Left ventricle myocardium inferior (tissue), 1 donor: Measurements from ENCODE around the gene SPTBN4. TPM values are rescaled to one million over a fixed set of nuclear protein-coding genes. Genes with fewer than 3 reads are reported as not detected.
"Not testable (repeated sequence)": the region's sequence is repeated elsewhere in the genome, so short reads cannot be mapped to it uniquely, and the experiment has no call there.

ENCODE experiments used
- DNase-seq: peaks from one replicate; pipeline ENCODE4 v3.0.0-alpha.2; 2020
- H3K27ac ChIP-seq: fragments of 200-600 bp; replicated peaks from 2 replicates; pipeline ENCODE4 v1.8.0; 2021
- H3K27me3 ChIP-seq: fragments of 200-600 bp; 2 replicates; pipeline ENCODE4 v1.8.0; 2021; ENCODE audit warnings: low read depth
- H3K36me3 ChIP-seq: fragments of 200-600 bp; 2 replicates; pipeline ENCODE4 v1.8.0; 2021
- H3K4me1 ChIP-seq: fragments of 200-600 bp; 2 replicates; pipeline ENCODE4 v1.8.0; 2021
- H3K4me3 ChIP-seq: fragments of 200-600 bp; 2 replicates; pipeline ENCODE4 v1.8.0; 2021; ENCODE audit warnings: mild to moderate bottlenecking, moderate library complexity
- H3K9me3 ChIP-seq: fragments of 200-600 bp; replicated peaks from 2 replicates; pipeline ENCODE4 v1.8.0; 2021
- intact Hi-C: fragments of 100-400 bp; cut with micrococcal nuclease; formaldehyde crosslinking; loops from one replicate; pipeline ENCODE4 v1.11.0; 2022
- total RNA-seq: library from RNA; stranded (reverse); fragmentation: NEBNext Ultra II Directional; extraction: Animal tissue kit (Norgen Biotek cat#: 25700); gene quantifications from one replicate; pipeline ENCODE4 v1.2.1, GENCODE V29; 2021
- TF ChIP-seq, protein P1 (sequence below): fragments of 200-600 bp; IDR thresholded peaks from 2 replicates; pipeline ENCODE4 v1.8.0; 2021; ENCODE audit warnings: antibody characterized with exemption, mild to moderate bottlenecking, borderline replicate concordance
- donor health status: DM: no; HTN: yes; CAD: no; lungs with severe emphysema.

SPTBN4 gene
- total RNA-seq, 1 donor from 2014 or later = 6.1 TPM

GRCh38 chr19:40588926-40589569 is 122.2 kb downstream of the SPTBN4 start:
- TF ChIP-seq, protein P1, sequence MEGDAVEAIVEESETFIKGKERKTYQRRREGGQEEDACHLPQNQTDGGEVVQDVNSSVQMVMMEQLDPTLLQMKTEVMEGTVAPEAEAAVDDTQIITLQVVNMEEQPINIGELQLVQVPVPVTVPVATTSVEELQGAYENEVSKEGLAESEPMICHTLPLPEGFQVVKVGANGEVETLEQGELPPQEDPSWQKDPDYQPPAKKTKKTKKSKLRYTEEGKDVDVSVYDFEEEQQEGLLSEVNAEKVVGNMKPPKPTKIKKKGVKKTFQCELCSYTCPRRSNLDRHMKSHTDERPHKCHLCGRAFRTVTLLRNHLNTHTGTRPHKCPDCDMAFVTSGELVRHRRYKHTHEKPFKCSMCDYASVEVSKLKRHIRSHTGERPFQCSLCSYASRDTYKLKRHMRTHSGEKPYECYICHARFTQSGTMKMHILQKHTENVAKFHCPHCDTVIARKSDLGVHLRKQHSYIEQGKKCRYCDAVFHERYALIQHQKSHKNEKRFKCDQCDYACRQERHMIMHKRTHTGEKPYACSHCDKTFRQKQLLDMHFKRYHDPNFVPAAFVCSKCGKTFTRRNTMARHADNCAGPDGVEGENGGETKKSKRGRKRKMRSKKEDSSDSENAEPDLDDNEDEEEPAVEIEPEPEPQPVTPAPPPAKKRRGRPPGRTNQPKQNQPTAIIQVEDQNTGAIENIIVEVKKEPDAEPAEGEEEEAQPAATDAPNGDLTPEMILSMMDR = no peak
- Histone ChIP-seq H3K9me3 (no peaks in the 10 kb centered on the region), H3K4me3 (no peak overlapping the region), H3K27me3 (no peaks in the 10 kb centered on the region), H3K36me3 (peaks cover 31% of the 10 kb centered on the region), H3K4me1 (no peaks in the 10 kb centered on the region), H3K27ac (no peak overlapping the region)
- DNase-seq = no peak
- intact Hi-C loops = no loop called here

GRCh38 chr19:40589591-40590429 is 123.0 kb downstream of the SPTBN4 start:
- H3K9me3 ChIP-seq = no peaks in the 10 kb centered on the region
- DNase-seq = no peak
- no peaks in the 10 kb centered on the region for H3K4me1 ChIP-seq
- TF ChIP-seq, protein P1 = no peak
- H3K36me3 ChIP-seq = peaks cover 26% of the 10 kb centered on the region
- no peak overlapping the region for H3K4me3 ChIP-seq
- H3K27ac ChIP-seq = no peak overlapping the region
- intact Hi-C loops = no loop called here
- no peaks in the 10 kb centered on the region for H3K27me3 ChIP-seq

DNA sequence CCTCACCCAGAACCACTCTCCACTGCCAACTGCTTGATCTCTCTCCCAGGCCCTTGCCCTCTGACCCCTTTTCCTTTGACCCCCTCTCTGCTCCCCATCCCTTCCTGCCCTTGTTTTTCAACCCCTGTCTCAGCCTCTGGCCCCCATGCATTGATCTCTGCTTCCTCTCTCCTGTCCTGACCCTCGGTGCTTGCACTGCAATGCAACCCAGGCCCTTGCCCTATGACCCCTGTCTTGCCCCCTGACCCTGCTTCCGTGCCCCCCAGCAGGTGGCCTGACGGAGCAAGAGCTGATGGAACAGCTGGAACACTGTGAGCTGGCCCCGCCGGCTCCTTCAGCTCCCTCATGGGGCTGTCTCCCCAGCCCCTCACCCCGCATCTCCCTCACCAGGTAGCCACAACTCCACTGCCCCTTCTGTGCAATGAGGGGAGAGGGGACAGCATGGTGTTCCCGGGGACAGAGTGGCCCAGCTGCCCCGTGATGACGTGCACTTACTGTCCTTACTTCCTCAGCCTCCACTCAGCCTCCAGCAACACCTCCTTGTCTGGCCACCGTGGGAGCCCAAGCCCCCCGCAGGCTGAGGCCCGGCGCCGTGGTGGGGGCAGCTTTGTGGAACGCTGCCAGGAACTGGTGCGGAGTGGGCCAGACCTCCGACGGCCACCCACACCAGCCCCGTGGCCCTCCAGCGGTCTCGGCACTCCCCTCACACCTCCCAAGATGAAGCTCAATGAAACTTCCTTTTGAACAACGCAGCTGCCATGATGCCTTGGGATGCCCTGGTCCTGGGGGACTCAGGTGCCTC is 123.9 kb downstream of the SPTBN4 start:
- no peak for DNase-seq
- Histone ChIP-seq H3K9me3 (no peaks in the 10 kb centered on the region), H3K36me3 (peaks cover 18% of the 10 kb centered on the region), H3K4me1 (no peaks in the 10 kb centered on the region), H3K27me3 (peaks cover 8% of the 10 kb centered on the region), H3K27ac (no peak overlapping the region), H3K4me3 (no peak overlapping the region)
- TF ChIP-seq, protein P1 = no peak
- intact Hi-C loops = no loop called here

DNA sequence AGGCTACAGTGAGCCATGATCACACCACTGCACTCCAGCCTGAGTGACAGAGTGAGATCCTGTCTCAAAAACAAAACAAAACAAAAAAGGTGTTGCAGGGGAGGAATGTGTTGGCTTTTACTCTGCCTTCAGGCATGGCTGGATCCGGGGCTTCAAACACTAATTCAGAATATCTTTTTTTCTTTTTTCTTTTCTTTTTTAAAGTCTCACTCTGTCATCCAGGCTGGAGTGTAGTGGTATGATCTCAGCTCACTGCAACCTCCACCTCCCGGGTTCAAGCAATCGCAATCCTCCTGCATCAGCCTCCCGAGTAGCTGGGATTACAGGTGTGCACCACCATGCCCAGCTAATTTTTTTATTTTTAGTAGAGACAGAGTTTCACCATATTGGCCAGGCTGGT is 124.9 kb downstream of the SPTBN4 start:
- DNase-seq, H3K4me1 ChIP-seq, intact Hi-C loops, H3K27ac ChIP-seq, H3K4me3 ChIP-seq, H3K36me3 ChIP-seq, H3K9me3 ChIP-seq: not testable (repeated sequence)
- peaks cover 17% of the 10 kb centered on the region for H3K27me3 ChIP-seq

DNA sequence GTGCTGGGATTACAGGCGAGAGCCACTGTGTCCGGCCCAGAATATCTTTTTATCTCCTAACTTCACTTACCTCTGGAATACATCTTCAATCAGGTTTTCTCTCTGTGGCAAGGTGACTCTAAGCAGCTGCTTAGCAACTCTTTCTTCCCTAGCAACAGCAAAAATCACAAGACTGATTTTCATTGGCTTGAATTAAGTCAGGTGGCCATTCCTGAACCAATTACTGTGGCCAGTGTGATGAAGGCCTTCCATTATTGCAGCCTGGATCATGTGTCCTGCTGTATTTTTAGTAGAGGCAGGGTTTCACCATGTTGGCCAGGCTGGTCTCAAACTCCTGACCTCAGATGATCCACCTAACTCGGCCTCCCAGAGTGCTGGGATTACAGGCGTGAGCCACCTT is 125.4 kb downstream of the SPTBN4 start:
- Histone ChIP-seq H3K9me3 (no peaks in the 10 kb centered on the region), H3K27ac (no peak overlapping the region), H3K36me3 (peaks cover 4% of the 10 kb centered on the region), H3K4me1 (peaks cover 7% of the 10 kb centered on the region), H3K4me3 (no peak overlapping the region), H3K27me3 (peaks cover 22% of the 10 kb centered on the region)
- TF ChIP-seq, protein P1 = no peak
- no peak for DNase-seq
- intact Hi-C loops = no loop called here
